HG03354 (cell line): ENCODE results near the gene SLC5A10.

ENCODE experiments used
- ATAC-seq: cut with Tn5 transposase; IDR thresholded peaks from one replicate; pipeline ENCODE4 v1.9.1; 2021; ENCODE audit warnings: mild to moderate bottlenecking; ENCODE audit not compliant: unreplicated experiment, poor library complexity, severe bottlenecking

SLC5A10 gene

DNA sequence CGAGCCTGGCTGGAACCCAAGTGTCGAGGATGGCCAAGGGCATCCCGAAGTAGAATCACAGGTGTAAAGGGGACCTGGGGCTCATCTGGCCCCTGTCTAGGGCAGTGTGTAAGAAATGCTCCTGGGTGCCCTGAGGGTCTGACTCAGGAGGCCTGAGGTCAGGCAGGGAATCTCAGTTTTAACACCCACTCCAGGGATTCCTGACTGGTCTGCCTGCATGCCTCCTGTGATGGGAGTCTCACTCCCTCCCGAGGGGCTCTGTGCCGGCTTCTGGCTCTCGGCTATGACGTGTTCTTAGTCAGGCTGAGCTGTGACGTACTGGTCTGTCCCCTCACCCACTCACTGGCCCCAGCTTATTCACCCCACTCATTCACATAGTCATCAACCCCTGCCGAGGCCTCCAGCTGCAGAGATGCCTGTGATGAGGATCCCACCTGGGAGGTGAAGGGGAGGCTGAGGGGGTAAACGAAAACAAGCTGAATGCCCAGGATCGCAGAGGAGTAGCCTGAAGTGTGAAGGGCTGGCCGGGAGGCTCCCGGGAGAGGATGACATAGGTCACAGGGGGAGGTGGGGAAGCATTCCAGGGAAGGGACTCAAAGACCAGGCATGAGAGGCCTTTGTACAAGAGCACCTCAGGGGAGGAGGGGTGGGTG is 28.8 kb downstream of the SLC5A10 start:
- no peak for ATAC-seq

DNA sequence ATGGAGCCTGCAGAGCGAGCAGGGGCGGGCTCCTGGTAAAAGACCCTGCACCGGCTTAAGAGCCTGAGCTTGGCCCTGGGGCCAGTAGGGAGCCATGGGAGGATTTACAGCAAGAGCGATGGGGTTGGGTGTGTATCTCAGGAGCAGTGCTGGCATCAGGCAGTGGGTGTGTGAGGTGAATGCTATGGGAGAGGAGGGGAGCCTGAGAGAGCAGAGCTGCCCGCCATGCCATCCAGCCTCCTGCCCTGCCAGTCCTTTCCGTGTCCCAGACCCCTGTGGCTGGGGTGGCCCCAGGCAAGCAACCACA is 29.3 kb downstream of the SLC5A10 start:
- ATAC-seq = no peak

DNA sequence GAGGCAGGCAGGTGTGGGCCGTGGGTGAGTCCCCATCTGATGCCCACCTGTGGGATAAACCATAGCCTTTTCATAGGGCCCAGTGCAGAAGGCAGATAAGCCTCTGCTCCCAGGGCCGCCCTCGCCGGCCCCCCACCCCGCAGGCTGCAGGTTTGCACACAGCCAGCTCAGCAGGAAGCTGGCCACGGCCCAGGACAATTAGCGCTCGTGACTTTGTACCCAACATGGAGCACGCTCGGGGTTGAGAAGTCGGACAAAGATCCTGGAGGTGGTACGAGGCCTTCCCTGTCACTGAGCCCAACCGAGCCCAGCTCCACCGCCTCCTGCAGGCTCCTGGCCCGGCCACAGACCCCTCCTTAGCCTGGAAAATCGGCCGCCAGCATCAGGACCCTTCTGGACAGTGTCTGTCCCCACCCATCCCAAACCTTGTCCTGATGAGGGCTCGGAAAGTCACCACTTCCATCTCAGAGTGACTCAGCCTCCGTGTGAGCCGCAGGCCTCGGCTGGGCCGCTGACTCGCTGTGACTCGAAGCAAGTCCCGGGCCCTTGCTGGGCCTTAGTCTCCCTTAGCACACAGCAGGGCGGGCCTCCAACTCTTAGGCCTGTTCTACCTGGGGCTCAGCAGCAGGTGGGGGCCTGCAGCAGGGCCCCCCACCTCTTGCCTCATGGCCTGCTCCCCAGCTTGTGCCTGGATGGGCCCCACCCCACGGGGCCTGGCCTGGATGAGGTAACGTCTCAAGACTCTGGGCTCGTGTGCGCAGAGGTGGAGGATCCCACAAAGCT is 29.9 kb downstream of the SLC5A10 start:
- ATAC-seq = no peak

DNA sequence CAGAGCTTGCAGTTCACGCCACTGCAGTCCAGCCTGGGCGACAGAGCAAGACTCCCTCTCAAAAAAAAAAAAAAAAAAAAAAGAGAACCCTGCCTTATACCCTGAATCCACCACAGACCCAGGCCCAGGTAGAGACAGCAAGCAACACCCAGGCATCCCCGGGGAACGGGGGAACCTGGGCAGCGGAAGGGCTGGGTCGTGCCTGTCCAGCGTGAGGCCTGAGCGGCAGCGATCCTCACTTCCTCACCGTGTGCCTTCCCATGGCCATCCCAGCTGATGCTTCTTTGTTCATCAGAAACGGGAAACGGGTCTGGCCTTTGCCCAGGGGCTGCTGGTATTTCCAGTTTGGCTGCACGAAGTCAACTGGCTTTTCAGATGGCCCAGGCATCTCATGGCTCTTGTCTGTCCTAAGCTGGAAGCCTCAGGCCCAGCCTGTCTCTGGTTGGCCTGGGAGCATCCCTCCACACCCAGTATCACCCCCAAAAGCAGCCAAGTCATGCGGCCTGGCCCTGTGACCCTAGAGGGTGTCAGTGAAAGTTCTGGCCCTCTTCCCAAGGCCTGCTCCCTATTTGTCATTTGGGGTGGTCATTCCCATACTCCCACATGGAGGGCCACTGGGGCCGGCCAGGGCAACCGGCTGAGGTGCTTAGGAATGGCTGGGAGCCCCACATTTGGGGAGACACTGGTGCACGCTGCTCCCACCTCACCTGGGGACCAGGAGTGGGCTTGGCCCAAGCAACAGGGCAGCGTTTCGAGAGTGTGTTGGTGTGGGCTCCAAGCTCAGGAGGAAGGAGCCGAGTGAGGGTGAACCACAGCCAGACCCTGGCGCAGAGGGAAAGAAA is 32.5 kb downstream of the SLC5A10 start:
- no peak for ATAC-seq

DNA sequence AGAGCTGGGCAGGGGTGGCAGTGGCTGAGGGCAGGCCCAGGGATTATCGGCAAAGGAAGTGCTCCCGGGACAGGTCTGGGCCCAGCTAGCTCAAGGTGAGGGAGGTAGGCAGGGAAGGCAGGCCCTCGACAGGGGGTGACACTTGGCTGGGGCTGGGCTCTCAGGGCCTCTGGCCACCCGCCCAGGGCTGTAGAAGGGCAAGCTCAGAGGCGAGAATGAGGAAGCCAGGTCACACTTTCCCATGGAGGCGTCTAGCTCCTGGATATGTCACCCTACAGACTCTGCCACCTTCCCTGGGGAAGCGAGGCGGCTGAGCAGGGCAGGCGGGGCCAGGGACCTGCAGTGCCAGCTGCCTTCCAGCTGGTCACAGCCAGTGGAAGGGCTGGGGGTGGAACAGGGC is 33.5 kb downstream of the SLC5A10 start:
- no peak for ATAC-seq

- ATAC-seq = no peak
Measured at GRCh38 chr17:18986541-18987229, 34.7 kb downstream of the SLC5A10 start.

GRCh38 chr17:18987230-18987610 is 35.3 kb downstream of the SLC5A10 start:
- no peak for ATAC-seq

- ATAC-seq = no peak
Measured at GRCh38 chr17:18987862-18988545, 36.0 kb downstream of the SLC5A10 start.

DNA sequence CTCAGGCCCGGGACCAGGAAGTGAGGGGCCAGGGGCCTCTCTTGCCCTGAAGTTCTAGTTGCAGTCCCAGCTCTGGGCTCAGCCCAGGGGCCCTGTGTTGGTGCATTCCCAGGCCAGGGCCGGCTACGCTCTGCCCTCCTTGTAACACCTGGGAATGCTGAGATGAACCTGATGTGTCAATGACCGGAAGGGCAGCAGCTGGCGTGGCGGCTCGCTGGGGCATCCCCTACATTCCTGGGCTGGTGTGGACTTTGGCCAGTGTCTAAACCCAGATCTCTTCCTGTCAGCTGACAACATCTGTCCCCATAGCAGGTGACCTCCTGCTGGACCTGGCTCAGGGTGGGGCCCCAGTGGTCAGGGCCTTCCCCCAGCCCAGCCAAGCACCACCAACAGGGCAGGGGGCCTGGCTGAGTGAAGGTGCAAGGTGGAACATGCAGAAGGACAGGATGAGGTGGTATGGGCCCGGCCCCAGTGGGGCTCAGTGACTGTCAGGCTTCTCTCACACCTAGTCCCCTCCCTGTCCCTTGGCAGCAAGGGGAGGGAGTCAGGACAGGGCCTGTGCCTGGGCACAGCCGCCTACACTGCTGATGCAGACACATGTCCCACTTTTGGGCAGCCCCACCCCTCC is 36.7 kb downstream of the SLC5A10 start:
- ATAC-seq = no peak

DNA sequence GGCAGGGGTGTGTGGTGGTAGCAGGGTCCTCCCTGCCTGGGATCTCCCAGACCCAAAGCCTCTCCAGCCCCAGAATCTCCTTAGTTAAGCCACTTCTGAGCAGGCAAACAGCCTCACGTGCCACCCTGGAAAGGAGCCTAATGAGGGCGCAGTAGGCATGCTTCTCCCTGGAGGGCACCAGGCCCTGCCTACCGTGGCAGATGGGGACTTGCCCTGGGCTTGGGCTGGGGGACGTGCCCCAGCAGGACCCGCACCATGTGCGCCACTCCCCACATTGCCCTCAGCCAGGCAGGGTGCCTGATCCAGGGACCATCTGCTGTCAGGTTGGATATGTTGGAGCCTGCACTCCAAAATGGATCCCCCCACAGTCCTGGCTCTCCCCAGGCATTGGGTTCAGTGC is 38.4 kb downstream of the SLC5A10 start:
- ATAC-seq = no peak

GRCh38 chr17:18991531-18992315 is 39.8 kb downstream of the SLC5A10 start:
- no peak for ATAC-seq

- ATAC-seq = no peak
Measured at GRCh38 chr17:18992454-18993130, 40.6 kb downstream of the SLC5A10 start.

DNA sequence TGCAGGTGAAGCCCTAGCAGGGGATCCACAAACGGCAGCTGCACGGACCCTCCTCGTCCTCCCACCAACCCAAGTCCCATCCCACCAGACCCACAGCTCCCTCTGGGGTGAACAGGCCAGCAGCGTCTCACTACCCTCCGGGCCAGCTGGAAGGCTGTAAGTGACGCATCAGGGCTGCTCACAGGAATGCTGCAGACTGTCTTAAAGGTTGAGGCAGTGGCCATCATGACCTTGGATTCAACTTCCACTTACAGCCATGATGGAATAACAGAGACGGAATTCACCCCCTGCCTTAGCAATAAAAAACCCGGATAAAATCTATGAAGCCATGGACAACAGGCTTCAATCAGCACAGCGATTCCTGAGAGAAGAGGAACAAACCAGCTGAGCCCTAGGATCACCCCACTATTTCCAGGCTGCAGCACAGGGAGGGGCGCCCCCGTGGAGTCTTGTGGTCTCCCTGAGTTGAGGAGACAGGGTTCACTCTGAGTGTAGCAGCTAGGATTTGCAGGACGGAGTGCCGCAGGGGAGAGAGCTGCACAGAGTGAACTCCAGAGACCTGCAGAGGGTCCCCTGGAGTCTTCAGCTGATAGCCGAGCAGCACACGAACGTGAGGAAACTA is 42.1 kb downstream of the SLC5A10 start:
- no peak for ATAC-seq

DNA sequence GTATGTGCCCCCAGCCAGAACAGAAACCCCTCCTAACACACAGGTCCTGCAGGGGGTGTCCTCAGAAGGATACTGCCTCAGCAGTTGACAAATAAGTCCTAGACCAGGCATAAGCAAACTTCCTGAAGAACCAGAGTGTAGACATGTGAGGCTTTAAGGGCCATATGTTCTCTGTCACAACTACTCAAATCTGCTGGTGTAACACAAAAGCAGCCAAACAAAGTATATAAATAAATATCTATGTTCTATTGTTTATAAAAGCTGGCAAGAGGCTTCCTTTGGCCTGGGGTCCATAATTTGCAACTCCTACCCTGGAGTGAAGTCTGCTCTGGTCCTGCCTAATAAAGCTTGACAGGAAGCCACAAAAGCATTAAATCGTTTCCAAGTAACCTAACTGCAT is 42.7 kb downstream of the SLC5A10 start:
- ATAC-seq = no peak

DNA sequence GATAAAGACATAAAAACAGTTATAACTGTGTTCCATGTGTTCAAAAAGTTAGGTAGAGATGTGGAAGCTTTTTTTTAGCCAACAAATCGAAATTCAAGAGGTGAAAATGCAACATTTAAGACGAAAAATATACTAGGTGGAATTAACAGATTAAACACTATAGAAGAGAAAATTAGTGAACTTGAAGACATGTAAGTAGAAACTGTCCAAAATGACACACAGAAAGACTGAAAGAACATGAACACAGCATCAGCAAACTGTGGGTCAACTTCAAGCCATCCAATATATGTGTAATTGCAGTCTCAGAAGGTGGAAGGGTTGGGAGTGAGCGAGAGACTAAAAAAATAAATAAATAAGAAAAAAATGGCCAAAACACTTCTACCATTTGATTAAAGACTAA is 43.3 kb downstream of the SLC5A10 start:
- no peak for ATAC-seq

- ATAC-seq = no peak
Measured at GRCh38 chr17:18996458-18996857, 44.5 kb downstream of the SLC5A10 start.

DNA sequence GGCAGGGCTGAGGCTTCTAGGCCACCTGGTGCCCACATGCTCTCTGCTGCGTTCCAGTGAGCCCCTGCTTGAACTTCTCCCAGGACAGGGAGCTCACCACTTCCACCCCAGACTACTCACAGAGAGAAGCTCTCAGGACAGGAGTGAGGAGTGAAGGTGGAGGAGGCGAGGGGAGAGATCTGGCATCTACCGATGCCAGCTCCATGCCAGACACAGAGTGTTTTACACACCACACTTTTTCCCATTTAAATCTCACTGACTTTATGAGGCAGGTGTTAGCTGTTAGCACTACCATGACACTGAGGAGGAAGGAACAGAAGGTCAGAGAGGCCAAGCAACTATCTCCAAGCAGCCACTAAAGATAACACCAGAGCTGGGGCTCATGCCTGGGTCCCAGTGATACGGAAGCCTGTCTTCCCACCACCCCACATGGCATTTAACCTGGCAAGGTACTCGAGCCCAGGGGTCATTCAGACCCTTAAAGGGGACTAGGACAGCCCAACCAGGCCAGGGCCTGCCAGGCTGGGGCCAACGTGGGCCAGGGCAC is 45.8 kb downstream of the SLC5A10 start:
- ATAC-seq = no peak
